ENCODE results near the gene ZNF467.

The ZNF467 gene

DNA sequence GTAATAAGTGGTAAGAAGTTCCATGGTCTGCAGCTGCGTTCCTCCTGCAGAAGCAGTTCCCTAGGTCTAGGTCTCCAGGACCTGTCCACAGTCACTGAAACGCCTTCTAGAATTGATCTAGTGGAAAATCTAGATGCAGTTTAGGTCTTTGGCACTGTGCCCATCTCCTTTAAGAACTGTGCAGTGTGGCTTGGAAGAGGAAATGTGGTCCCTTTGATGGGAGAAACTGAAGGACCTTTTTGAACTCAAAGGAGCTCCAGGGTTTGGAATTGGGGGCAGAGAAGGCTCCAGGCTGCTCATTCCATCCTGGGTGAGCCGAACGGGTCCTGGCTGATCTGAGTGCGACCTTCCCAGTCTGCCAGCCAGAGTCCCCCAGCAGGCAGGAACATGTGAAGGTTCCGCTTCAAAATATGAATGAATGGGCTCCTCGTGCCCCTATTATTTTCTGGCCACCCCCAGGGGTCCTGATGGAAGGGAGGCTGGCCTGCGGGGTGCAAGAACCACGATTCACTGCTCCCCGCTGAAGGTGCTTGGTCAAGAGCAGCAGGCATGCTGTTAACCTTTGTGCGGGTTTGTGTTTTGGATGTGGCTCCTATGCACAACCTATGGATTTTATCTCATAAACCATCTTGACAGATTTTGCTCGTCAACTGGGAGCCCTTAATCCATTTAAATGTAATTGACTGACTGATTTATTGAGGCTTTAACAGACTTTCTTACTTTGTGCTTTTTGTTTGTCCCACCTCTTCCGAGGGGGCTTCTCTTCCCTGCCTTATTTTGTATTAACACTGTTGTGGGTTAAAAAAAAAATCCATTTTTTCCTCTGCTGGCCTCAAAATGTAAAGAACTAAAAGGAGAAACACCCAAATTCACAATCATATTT lies 36.7 kb downstream of the ZNF467 start:
- no peak for FAIRE-seq

DNA sequence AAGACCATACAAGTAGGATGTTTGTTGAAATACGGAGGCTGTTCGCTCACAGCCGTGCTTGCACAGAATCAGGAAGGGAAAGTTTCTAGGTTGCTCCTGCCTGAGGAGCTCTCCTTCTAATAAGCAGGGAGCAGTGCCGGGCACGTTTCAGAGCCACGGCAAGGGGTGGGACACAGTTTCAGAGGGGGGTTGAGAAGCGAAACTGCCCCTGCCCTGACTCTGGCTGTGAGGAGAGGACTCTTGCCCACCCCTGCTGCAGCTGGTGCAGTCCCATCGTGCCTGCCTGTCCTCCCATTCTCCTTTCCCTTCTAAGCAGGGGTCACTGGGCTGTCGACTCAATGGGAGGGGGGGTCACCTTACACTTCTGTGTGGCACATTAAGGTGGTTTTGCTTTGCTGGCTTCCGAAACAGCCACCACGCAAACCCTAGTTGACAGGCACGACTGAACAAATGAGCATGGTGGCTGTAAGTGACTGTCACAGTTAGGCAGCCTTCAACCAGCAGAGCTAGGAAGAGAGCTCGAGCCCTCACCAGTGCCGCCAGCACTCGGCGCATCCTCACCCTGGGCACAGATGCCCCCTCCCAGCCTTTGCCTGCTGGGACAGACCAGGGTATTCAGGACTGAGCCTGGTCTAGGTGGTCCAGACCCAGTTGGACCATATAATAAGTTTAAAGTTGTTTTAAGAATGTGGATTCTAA lies 37.5 kb downstream of the ZNF467 start:
- no peak for FAIRE-seq

DNA sequence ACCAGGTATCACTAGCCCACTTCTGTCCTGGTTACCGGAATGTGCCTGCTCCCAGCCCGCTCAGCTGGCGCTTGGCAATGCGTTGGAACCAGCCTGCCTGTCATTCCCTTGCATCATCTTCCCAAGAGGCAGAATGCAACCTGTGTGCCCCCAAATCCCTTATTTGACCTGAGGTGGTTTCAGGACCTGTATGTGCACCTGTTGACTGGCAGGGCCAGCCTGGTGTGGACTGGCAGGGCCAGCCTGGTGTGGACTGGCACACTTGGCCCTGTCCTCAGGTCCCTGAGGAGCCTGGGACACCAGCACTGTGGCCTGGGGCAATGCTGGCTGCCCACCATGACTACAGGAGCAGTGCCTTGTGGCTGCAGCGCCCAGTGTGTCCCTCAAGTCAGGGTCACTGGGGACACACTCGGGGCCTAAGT lies 38.2 kb downstream of the ZNF467 start:
- no peak for FAIRE-seq

DNA sequence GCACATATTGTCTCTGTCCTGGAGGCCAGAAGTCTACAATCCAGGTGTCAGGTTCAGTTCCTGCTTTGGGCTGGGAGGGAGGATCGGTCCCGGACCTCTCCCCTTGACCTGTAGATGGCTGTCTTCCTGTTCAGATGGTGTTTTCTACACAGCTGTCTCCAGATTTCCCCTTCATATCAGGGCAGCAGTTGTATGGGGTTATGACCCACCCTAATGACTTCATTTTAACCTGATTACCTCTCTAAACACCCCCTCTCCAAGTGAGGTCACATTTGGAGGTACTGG lies 38.7 kb downstream of the ZNF467 start:
- no peak for FAIRE-seq

DNA sequence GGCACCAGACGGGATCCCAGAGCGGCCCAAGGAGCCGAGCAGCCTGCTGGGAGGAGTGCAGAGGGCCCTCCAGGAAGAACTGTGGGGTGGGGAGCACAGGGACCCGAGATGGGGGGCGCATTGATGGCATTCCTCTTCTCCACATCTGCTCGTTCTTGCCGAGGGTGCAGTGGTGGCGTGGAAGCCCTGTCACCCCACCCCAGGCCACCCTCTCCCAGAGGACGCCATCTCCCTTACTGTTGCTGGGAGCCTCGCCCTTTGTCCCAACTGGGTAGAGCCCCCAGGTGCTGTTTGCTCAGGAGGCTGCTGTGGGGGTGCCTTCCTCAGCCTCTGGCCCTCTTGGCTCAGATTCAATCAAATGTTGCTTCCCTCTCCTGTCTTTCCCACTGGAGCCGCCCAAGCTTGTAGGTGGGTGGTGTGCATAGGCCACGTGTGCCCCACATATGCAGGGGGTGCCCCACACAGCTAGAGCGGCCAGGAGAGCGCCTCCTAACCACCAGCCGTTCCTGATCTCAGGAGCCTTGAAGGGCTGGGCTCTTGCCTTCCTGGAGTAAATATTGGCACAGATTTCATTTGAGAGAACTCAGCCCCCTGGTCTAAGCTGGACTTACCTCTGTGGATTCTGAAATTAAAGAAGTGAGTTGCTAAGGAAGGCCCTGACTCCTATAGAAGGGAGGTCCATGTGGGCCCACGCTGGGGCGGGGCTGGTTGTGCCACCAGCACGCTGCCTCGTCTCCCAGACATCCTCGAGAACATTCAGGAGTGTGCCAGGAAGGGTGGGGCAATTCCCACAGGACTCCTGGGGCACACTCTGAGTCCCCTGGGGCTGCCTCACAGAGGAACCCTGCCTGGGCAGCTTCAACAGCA lies 39.2 kb downstream of the ZNF467 start:
- no peak for FAIRE-seq

DNA sequence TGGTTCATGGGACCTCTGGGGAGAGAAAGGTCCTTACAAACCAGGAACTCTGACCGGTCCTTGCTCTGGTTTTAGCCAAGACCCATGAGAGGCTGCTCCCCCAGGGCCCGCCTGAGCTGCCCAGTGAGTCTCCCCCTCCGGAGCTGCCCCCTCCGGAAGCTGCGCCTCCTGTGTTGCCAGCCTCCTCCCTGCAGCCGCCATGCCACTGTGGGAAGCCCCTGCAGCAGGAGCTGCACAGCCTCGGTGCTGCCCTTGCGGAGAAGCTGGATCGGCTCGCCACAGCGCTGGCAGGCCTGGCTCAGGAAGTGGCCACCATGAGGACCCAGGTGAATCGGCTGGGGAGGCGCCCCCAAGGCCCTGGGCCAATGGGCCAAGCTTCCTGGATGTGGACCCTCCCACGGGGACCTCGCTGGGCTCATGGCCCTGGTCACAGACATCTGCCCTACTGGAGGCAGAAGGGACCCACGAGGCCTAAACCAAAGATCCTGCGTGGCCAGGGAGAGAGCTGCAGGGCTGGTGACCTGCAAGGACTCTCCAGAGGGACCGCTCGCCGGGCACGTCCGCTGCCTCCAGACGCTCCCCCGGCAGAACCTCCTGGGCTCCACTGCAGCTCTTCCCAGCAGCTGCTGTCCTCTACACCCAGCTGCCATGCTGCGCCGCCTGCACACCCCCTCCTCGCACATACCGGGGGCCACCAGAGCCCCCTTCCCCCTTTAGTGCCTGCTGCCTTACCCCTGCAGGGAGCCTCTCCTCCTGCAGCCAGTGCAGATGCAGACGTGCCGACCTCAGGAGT lies 40.1 kb downstream of the ZNF467 start:
- no peak for FAIRE-seq

DNA sequence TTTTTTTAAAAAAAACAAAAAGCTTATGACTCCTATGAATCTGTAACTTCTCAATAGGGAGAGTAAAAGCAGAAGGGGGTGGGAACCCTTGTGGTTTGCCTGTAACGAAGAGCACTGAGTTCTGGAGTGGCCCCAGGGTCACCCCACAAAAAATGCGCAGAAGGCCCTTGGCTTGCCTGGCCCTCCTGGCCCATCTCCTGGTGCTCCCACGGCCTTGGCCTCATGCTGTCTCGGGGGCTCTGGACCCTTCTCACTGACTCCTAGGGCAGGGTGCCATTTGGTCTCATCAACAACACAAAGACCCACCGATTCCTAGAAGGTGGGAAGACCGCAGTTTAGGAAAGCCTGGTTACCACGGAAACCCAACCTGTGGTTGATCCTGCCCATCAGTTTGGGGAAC lies 40.8 kb downstream of the ZNF467 start:
- FAIRE-seq = no peak

DNA sequence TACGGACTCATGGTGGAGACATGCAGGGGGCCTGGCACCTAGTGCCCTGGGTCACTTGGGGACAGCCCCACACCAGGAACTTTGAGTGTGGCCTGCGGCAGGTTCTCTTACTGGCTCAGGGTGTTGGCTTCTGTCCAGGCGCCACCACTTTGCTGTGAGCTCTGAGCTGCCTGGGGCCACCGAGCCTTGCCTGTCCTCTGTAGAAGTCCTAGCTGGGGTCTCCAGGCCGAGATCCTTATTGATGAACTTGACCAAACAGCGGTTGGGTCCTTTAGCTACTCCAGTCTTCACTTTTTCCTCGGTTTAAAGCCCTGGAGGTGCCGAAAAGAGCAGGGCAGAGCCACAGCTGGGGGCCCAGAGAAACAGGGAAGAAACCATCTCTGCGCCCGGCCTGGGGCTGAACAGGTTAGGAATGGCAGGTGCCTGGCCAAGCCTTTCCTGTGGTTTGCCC lies 41.3 kb downstream of the ZNF467 start:
- no peak for FAIRE-seq

DNA sequence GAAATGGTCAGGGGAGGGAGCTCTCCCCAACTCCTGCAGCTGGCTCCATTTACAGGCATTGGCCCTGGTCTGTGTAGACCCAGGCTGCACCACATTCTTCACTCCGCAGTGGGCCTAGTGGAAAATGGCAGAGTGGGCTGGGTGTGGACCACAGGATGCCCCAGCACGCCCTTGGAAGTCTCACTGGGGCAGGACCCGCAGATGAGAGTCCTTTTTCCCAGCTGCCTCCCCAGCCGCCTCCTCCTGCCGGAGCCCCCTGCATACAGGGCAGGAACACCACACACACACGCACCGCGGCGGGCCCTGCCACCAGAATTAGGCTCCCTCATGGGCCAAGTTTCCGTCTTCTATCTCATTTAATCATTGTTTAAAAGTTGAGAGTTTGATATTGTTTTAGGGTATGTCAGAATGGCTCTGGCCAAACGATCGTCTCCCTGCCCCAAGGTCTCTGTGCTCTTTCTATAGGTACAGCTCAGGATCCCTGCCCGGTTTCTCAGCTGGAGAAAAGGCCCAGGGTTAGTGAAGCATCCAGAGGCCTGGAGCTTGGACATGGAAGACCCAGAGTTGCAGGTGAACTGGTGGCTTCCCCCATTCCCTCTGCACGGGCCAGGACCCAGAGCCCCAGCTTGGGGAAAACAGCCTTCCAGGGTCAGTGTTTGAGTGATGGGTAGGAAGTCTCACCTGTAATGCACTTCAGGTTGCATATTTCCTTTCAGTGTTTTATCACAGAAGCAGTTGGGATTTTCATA lies 42.0 kb downstream of the ZNF467 start:
- no peak for FAIRE-seq

DNA sequence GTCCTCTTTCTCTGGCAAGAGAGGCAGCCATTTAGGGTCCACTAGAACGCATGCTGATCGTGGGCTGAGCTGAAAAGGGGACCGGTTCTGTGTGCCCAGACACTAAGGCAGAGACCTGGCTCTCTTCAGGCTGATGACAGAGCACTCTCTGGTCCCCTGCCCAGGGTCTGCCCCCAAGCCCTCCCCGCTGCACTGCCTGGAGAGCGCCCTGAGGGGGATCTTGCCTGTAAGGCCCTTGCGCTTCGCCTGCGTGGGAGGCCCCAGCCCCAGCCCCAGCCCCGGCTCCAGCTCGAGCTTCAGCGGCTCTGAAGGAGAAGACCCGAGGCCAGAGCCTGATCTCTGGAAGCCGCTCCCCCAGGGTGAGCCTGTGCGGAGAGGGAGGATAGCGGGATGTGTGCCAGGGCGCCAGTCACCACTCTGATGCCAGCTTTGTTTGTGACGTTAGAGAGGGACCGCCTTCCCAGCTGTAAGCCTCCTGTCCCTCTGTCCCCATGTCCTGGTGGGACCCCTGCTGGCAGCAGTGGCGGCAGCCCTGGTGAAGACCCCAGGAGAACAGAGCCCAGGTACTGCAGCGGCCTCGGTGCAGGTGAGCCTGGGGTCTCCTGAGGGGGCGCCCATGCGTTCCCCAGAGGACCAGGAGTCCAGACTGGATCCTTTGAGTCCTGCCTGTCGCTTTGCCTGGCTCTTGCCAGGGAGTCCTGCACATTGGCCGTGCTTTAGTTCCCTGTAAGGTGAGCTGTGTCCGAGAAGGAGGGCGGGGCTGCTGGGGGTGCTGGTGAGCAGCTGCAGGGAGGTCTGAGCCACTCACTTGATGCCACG lies 43.2 kb downstream of the ZNF467 start:
- no peak for FAIRE-seq

DNA sequence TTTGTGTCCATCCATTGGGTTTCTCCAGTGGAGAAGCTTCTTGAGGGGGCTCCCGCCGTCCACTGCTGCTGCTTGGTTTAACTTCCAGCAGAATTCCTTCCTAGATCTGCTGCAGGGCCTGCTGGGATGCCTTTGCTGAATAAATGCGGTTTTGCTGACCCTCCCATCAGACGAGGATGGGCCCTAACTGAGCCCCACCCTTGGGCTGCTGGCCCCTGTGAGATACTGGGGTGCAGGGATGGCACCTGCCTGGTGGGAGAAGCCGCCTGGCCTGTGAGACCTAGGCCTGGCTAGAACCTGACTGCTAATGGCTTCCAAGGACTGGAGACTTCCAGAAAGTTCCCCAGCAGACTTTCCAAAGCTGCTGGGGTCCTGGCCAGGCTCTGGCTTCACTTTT lies 43.8 kb downstream of the ZNF467 start:
- no peak for FAIRE-seq

DNA sequence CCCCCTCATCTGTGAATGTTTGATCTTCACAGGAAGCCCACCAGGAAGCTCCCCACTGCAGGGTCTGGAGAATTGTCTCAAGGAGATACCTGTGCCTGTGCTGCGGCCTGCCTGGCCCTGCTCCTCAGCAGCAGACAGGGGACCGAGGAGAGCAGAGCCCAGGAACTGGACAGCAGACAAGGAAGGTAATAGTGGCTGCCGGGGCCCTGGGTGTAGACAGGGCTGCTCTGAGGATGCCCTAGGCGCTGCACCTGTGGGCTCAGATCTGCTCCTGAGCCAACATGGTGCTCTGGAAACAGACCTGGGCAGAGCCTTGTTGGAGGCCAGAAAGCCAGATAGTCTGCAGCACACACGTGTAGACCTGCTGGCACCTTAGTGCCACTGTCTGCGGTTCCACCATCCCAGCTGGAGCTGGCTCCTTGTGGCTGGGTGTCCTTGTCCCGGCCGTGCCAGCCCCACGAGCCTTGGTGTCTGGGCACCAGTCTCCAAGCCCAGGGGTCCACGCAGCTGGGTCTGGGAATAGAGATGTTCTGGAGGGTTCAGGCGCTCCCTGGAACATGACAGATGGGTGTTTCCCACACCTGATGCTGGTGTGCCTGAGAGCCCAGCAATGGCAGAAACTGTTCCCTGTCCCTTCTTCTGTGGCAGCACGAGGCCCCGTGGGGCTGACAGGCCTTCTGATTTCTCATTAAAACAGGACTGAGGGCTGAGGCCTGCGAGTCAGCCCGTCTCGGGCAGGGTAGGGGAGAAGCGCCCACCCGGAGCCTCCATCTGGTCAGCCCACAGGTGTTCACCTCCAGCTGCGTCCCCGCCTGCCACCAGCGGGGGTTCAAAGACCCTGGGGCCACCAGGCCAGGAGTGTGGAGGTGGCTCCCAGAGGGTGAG lies 44.7 kb downstream of the ZNF467 start:
- FAIRE-seq = no peak

DNA sequence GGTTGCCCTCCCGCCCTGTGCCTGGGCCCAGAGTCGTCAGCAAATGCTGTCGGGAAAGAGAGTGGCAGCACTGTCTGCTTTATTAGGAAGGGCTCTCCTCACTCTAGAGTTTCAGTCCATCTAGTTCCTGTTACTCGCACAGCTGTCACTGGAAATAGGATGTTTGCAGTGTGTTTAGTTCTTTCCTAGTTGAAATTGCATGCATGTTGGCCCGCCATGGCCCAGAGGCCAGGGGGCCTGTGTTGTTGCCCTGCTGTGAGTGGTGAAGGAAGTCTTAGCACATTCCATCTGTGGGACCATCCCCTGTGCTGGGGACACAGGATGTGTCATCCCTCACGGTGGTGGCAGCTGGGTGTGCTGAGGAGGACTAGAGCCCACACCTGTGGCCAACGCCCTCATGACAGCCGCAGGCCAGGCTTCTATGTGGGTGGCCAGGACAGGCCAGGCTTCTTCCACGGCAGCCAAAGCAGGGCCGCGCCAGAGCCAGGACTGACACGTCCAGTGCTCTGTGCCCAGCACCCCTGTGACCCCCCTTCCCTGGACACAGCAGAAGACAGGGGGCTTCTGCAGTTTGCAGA lies 45.4 kb downstream of the ZNF467 start:
- FAIRE-seq = no peak

DNA sequence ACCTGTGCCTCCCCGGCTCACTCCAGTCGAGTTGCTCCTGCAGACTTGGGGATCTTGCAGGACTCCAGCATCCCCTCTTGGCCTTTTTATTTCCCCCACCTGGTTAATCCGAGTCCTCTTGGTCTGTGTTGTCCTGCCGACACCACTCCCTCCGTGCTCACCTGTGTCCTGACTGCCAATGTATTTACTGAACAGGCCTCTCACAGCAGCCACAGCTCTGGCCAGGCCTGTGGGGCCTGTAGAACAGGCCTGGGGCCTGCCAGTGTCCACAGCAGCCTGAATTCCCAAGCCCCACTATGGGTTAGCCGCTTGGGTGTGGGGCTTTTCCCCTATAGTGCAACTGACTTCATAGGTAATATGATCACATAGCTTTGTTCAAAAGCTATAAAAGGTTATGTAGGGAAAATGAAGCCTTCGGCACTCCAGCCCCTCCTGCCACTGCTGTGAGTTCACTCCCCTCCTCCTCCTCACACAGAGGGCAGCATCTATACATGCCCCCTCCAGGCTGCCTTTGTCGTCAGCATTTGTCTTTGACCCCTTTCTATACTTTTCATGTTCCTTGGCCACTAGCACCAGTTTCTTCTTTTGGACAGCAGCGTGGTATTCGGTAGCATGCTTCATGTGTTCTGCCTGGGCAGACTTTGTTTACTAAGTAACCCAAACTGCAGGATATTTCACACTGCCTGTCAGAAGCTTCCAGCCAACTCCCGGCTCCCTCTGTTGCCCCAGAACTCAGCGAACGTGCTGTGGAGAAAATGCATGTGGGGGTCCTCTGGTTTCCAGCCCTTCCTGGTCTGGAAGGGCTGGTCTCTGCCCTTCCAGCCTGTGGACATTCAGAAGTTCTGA lies 46.1 kb downstream of the ZNF467 start:
- FAIRE-seq = no peak

DNA sequence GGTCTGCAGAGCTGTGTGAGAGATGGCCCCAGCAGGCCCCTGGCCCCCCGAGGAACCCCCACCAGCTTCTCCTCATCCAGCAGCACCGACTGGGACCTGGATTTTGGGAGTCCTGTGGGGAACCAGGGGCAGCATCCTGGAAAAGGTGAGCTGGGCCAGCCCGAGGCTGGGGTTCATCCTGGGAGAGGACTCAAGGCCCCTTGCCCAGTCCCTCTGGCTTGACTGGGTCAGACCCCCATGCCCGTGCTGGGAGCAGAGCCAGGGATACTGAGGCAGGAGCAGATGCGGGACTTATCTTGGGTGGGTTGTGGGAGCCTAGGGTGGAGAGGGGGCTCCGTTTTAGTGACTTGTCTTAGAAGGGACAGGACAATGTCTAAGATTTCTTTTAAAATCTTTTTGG lies 47.5 kb downstream of the ZNF467 start:
- no peak for FAIRE-seq

DNA sequence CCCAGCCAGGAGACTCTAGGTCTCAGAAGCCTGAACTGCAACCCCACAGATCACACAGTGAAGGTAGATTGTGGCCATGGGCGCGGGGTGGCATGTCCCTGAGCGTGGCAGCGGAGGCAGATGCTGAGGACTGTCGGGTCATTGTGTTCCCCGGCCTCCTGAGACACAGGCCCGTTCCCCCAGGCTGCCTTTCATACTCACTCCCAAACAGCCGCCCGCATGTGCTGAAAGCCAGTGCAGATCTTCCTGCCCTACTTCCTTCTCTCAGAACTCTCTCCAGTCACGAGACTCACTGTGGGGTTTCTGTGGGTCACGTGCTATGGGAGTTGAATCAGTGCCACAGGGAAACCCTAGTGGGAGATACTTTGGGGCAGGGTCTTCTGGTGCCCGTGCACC lies 48.0 kb downstream of the ZNF467 start:
- FAIRE-seq = no peak

DNA sequence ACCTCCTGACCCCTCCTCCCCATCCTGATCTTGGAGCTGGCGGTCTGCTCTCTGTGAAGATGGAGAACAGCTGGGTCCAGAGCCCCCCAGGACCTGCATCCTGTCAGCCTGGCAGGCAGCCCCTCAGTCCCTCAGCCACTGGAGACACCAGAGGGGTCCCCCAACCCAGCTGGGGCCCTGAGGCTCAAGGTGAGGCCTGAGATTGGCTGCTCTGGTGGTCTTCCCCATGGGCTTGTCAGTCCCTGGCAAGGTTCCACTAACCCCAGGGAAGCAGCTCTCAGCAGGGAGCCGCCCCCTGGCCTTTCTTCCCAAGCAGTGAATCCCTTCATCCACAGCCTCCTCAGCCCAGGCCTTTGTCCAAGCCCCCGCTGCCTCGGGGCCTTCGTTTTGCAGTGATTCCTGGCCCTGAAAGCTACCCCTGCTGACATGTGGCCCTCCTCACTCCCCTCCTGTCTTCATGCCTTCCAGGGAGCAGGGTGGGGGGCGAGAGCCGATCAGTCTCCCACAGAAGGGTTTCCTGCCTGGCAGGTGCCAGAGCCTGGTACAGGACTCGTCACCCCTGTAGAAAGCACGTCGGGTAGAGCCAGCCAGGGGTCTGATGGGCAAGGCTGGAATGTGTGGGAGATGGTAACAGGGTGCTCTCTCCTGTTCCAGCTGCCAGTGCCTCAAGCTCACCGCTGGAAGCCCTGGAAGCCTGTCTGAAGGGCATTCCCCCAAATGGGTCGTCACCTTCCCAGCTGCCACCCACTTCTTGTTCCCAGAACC lies 48.5 kb downstream of the ZNF467 start:
- no peak for FAIRE-seq

Data from TTC549 (cell line).